PFSK-1 (cell line): Measurements from ENCODE around the gene ZNF331.

Source experiments
- POLR2AphosphoS5 ChIP-seq: IDR thresholded peaks from 2 replicates; pipeline ENCODE4 v1.6.1; 2012; ENCODE audit warnings: low read depth, mild to moderate bottlenecking, control low read depth, low read length, moderate library complexity
- SIN3A ChIP-seq: IDR thresholded peaks from 2 replicates; pipeline ENCODE4 v1.6.1; 2012; ENCODE audit warnings: mild to moderate bottlenecking, low read length, moderate library complexity, borderline replicate concordance; ENCODE audit not compliant: insufficient read depth
- TF ChIP-seq, protein P1 (sequence below), 2 experiments: IDR thresholded peaks; 2 replicates each; pipeline versions ENCODE4 v1.6.1 to v1.8.0; 2011 to 2012; ENCODE audit warnings: low read depth in 2 of 2, low read length in 2 of 2, control low read depth in 1 of 2, inconsistent platforms in 1 of 2, mild to moderate bottlenecking in 1 of 2, moderate library complexity in 1 of 2; ENCODE audit not compliant: insufficient read depth in 1 of 2

DNA sequence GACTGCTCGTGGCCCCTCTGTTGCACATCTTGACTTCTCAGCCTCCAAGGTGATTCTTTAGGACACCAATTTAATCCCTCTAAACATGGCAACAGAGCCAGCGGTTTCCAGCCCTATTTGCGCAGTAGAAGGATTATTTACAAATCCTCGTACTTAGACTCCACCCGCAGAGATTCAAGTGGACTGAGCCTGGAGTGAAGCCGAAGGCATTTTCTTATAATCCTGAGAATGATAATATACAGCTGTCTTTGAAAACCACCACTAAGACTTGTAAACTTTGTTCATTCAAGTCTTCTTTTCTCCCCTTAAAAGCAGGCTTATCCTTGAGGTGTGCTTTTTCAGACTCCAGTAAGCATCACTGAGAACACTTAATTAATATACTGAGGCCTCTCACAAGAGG, 89.0 kb downstream of the ZNF331 start:
- TF ChIP-seq SIN3A (no peak), POLR2AphosphoS5 (no peak)
- TF ChIP-seq, protein P1, sequence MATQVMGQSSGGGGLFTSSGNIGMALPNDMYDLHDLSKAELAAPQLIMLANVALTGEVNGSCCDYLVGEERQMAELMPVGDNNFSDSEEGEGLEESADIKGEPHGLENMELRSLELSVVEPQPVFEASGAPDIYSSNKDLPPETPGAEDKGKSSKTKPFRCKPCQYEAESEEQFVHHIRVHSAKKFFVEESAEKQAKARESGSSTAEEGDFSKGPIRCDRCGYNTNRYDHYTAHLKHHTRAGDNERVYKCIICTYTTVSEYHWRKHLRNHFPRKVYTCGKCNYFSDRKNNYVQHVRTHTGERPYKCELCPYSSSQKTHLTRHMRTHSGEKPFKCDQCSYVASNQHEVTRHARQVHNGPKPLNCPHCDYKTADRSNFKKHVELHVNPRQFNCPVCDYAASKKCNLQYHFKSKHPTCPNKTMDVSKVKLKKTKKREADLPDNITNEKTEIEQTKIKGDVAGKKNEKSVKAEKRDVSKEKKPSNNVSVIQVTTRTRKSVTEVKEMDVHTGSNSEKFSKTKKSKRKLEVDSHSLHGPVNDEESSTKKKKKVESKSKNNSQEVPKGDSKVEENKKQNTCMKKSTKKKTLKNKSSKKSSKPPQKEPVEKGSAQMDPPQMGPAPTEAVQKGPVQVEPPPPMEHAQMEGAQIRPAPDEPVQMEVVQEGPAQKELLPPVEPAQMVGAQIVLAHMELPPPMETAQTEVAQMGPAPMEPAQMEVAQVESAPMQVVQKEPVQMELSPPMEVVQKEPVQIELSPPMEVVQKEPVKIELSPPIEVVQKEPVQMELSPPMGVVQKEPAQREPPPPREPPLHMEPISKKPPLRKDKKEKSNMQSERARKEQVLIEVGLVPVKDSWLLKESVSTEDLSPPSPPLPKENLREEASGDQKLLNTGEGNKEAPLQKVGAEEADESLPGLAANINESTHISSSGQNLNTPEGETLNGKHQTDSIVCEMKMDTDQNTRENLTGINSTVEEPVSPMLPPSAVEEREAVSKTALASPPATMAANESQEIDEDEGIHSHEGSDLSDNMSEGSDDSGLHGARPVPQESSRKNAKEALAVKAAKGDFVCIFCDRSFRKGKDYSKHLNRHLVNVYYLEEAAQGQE (IDR thresholded peaks at IDR 0.05; ENCODE audit: insufficient read depth in 1 of 2, low read depth in 2 of 2, low read length in 2 of 2): no peak
